ENCODE data around the gene DDX17. TPM values are rescaled to one million over a fixed set of nuclear protein-coding genes. Genes with fewer than 3 reads are reported as not detected.
A peak's percentile ranks its signal among the peaks of the same experiment; 100 is the strongest.

DDX17 gene
- total and polyA plus RNA-seq, 2 of the 4 experiments (the other 2 are of a cell fraction) = 240 to 371 TPM

GRCh38 chr22:38456841-38457699, 49.0 kb downstream of the DDX17 start (continued):
- TF ChIP-seq NFE2L2 (IDR thresholded peaks at IDR 0.05; ENCODE audit: low read depth, low read length) = no peak

- dilution Hi-C loops (cut with HindIII; ENCODE audit: low sequenced_read_pairs, unreplicated experiment) (no loop called here), in situ Hi-C loops (cut with MboI; ENCODE audit: low sequenced_read_pairs) (no loop called here)
- no TSS peak for BruUV-seq (replicated peaks)
These were observed 49.8 kb downstream of the DDX17 start for GRCh38 chr22:38456272-38456835.

More at GRCh38 chr22:38456272-38456835, 49.8 kb downstream of the DDX17 start:
- Histone ChIP-seq H3K23ac (ENCODE audit: low read depth, low read length) (no peak overlapping the region), H3K9me1 (ENCODE audit: insufficient read depth, low read length) (no peaks in the 10 kb centered on the region), H4K5ac (ENCODE audit: low read depth, low read length) (no peak overlapping the region), H2AK9ac (replicated peaks; ENCODE audit: low read depth, low read length, poor library complexity) (peak overlapping the region; percentile 52), H3K4me2 (ENCODE audit: low read depth, low read length) (peak overlapping the region; percentile 22; the same call in 1 of the 2 replicates), H2AFZ (replicated peaks; ENCODE audit: low read length, poor library complexity) (no peak overlapping the region), H3K36me3 (ENCODE audit: control insufficient read depth, insufficient read depth, low read length) (no peaks in the 10 kb centered on the region), H2BK20ac (ENCODE audit: low read depth, low read length) (no peak overlapping the region), H3K9me3 (ENCODE audit: control insufficient read depth, insufficient read depth, low read length) (no peaks in the 10 kb centered on the region; the same call in 1 of the 2 replicates), H3K56ac (ENCODE audit: extremely low read depth, insufficient read depth, low read length) (no peak overlapping the region), H4K20me1 (ENCODE audit: insufficient read depth, low read length) (peaks cover 5% of the 10 kb centered on the region), H4K91ac (ENCODE audit: insufficient read depth, low read depth, low read length) (no peak overlapping the region), H3K18ac (ENCODE audit: low read depth, low read length) (no peak overlapping the region), H3K4ac (ENCODE audit: low read depth, low read length) (no peak overlapping the region), H2BK15ac (ENCODE audit: low read depth, low read length) (no peak overlapping the region), H3K27ac (ENCODE audit: insufficient read depth, low read length) (no peak overlapping the region), H3K27me3 (ENCODE audit: control insufficient read depth, insufficient read depth, low read length) (peaks cover 90% of the 10 kb centered on the region), H3K4me3 (ENCODE audit: insufficient read depth, low read depth, low read length) (no peak overlapping the region), H3K14ac (replicated peaks; ENCODE audit: low read depth, low read length) (no peak overlapping the region), H3K9ac (ENCODE audit: low read depth, low read length) (no peak overlapping the region), H3K79me1 (ENCODE audit: low read depth in 1 of 2, low read length in 2 of 2) (no peaks in the 10 kb centered on the region), H3K4me1 (ENCODE audit: control insufficient read depth, insufficient read depth, low read length) (no peaks in the 10 kb centered on the region; the same call in 1 of the 2 replicates), H2AK5ac (ENCODE audit: low read depth, low read length) (no peak overlapping the region), H2BK5ac (ENCODE audit: low read depth, low read length, poor library complexity, severe bottlenecking) (no peak overlapping the region), H4K8ac (ENCODE audit: low read depth in 2 of 2, low read length in 2 of 2) (no peak overlapping the region), H2BK120ac (ENCODE audit: low read depth, low read length) (no peak overlapping the region)
- POLR2A ChIA-PET (ENCODE audit: unreplicated experiment) = no interaction called here
- DNase-seq = no peak
- CTCF ChIA-PET = no interaction called here
- intact Hi-C loops (cut with micrococcal nuclease) = no loop called here
- no peak for ATAC-seq (ENCODE audit: low read depth)
- TF ChIP-seq MXI1 (IDR thresholded peaks at IDR 0.05; ENCODE audit: borderline replicate concordance, low read depth, low read length) (no peak), SMC3 (IDR thresholded peaks at IDR 0.05; ENCODE audit: low read depth, low read length) (no peak), RCOR1 (IDR thresholded peaks at IDR 0.05; ENCODE audit: insufficient replicate concordance, low read length) (no peak), BHLHE40 (IDR thresholded peaks at IDR 0.05; ENCODE audit: low read depth, low read length) (no peak)
- WGBS, 2 experiments (ENCODE audit: extremely low coverage in 2 of 2, insufficient read length in 1 of 2) = 80% methylated on average over 1 of the region's 17 CpGs; no CpG with 5 or more reads in 1 of the 2 experiments
